ENCODE results near the gene FOS.

The FOS gene

GRCh38 chr14:75277008-75277814 is 1.4 kb upstream of the FOS start:
- peak; percentile 94 for DNase-seq (ENCODE audit: low read depth)

GRCh38 chr14:75277815-75278421 is 710 bp upstream of the FOS start:
- DNase-seq (ENCODE audit: low read depth) = no peak

- DNase-seq (ENCODE audit: low read depth) = peak; percentile 79
Observed at GRCh38 chr14:75279153-75279762, 630 bp downstream of the FOS start.

- DNase-seq (ENCODE audit: low read depth) = peak; percentile 25
Observed at GRCh38 chr14:75279763-75280290, 1.2 kb downstream of the FOS start.

GRCh38 chr14:75280291-75280830 is 1.7 kb downstream of the FOS start:
- peak; percentile 17 for DNase-seq (ENCODE audit: low read depth)

- peak; percentile 22 for DNase-seq (ENCODE audit: low read depth)
Observed at GRCh38 chr14:75280831-75281653, 2.4 kb downstream of the FOS start.

- DNase-seq (ENCODE audit: low read depth) = no peak
Observed at GRCh38 chr14:75281654-75282019, 3.0 kb downstream of the FOS start.

GRCh38 chr14:75282170-75282554 is 3.5 kb downstream of the FOS start:
- peak; percentile 22 for DNase-seq (ENCODE audit: low read depth)

GRCh38 chr14:75282555-75283161 is 4.0 kb downstream of the FOS start:
- peak; percentile 35 for DNase-seq (ENCODE audit: low read depth)

GRCh38 chr14:75283162-75283832 is 4.7 kb downstream of the FOS start:
- DNase-seq (ENCODE audit: low read depth) = peak; percentile 50

- DNase-seq (ENCODE audit: low read depth) = peak; percentile 47
Observed at GRCh38 chr14:75283833-75284563, 5.4 kb downstream of the FOS start.

GRCh38 chr14:75285331-75285730 is 6.7 kb downstream of the FOS start:
- no peak for DNase-seq (ENCODE audit: low read depth)

- no peak for DNase-seq (ENCODE audit: low read depth)
Observed at GRCh38 chr14:75286313-75286712, 7.7 kb downstream of the FOS start.

- DNase-seq (ENCODE audit: low read depth) = no peak
Observed at GRCh38 chr14:75289840-75290388, 11.3 kb downstream of the FOS start.

- no peak for DNase-seq (ENCODE audit: low read depth)
Observed at GRCh38 chr14:75290851-75291250, 12.2 kb downstream of the FOS start.

GRCh38 chr14:75291331-75291730 is 12.7 kb downstream of the FOS start:
- no peak for DNase-seq (ENCODE audit: low read depth)

GRCh38 chr14:75292101-75292563 is 13.5 kb downstream of the FOS start:
- DNase-seq (ENCODE audit: low read depth) = no peak

GRCh38 chr14:75292886-75293285 is 14.3 kb downstream of the FOS start:
- DNase-seq (ENCODE audit: low read depth) = no peak

GRCh38 chr14:75293920-75294648 is 15.5 kb downstream of the FOS start:
- DNase-seq (ENCODE audit: low read depth) = peak; percentile 94
